Body of pancreas (tissue), 4 donors: ENCODE measurements around the gene ACADVL.

Source experiments
- POLR2A ChIP-seq, 3 donors: fragments of 450-650 bp; IDR thresholded peaks; one replicate each; pipeline ENCODE4 v1.6.1; 2016; ENCODE audit warnings: antibody characterized with exemption in 3 of 3, mild to moderate bottlenecking in 2 of 3
- TF ChIP-seq, protein P1 (sequence below), 7 experiments: fragments of 450-650 bp in 4 of 7; fragments of 200-600 bp in 3 of 7; sonication (generic) in 3 of 7; IDR thresholded peaks; one replicate each; pipeline ENCODE4 v1.5.1; 2016 to 2019; ENCODE audit warnings: antibody characterized with exemption in 7 of 7

GRCh38 chr17:7196651-7197401 is 22.9 kb upstream of the ACADVL start:
- TF ChIP-seq, protein P1, sequence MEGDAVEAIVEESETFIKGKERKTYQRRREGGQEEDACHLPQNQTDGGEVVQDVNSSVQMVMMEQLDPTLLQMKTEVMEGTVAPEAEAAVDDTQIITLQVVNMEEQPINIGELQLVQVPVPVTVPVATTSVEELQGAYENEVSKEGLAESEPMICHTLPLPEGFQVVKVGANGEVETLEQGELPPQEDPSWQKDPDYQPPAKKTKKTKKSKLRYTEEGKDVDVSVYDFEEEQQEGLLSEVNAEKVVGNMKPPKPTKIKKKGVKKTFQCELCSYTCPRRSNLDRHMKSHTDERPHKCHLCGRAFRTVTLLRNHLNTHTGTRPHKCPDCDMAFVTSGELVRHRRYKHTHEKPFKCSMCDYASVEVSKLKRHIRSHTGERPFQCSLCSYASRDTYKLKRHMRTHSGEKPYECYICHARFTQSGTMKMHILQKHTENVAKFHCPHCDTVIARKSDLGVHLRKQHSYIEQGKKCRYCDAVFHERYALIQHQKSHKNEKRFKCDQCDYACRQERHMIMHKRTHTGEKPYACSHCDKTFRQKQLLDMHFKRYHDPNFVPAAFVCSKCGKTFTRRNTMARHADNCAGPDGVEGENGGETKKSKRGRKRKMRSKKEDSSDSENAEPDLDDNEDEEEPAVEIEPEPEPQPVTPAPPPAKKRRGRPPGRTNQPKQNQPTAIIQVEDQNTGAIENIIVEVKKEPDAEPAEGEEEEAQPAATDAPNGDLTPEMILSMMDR (IDR thresholded peaks at IDR 0.05): no peak
- no peak for TF ChIP-seq POLR2A (IDR thresholded peaks at IDR 0.05)
